KOPT-K1 (cell line): ENCODE measurements around the gene PKD1.

Experiments
- H3K27ac ChIP-seq: fragments of 200-600 bp; sonication (generic); 2 replicates; pipeline ENCODE4 v1.5.1; 2016; ENCODE audit warnings: antibody characterized with exemption, mild to moderate bottlenecking, low read depth, low read length; ENCODE audit not compliant: poor library complexity, severe bottlenecking
- H3K36me3 ChIP-seq: fragments of 200-600 bp; sonication (generic); 2 replicates; pipeline ENCODE4 v1.5.1; 2017; ENCODE audit warnings: antibody characterized with exemption, mild to moderate bottlenecking, low read length, moderate library complexity; ENCODE audit not compliant: insufficient read depth
- H3K9me3 ChIP-seq: fragments of 200-600 bp; sonication (generic); 2 replicates; pipeline ENCODE4 v1.5.1; 2017; ENCODE audit warnings: antibody characterized with exemption, low read length, mild to moderate bottlenecking; ENCODE audit not compliant: insufficient read depth, poor library complexity, severe bottlenecking

Gene PKD1

DNA sequence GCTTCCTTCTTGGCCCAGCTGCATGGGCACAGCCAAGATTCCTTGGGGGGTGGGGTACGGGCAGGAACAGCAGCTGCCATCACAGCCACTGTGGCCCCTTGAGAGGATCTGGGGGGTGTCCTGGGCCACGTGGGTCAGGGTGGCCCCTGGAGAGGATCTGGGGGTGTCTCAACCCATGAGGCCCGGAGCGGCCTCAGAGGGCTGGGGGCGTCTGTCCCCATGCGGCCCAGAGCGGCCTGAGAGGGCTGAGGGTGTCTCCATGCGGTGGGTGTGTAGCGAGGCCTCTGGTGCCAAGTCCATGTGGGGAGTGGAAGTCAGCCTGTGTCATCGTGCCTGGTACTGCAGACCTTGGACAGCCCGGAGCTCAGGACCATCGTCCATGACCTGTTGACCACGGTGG is 74.2 kb downstream of the PKD1 start:
- Histone ChIP-seq H3K27ac (no peak overlapping the region), H3K9me3 (no peaks in the 10 kb centered on the region), H3K36me3 (peaks cover 65% of the 10 kb centered on the region; the same call in 1 of the 2 replicates)

DNA sequence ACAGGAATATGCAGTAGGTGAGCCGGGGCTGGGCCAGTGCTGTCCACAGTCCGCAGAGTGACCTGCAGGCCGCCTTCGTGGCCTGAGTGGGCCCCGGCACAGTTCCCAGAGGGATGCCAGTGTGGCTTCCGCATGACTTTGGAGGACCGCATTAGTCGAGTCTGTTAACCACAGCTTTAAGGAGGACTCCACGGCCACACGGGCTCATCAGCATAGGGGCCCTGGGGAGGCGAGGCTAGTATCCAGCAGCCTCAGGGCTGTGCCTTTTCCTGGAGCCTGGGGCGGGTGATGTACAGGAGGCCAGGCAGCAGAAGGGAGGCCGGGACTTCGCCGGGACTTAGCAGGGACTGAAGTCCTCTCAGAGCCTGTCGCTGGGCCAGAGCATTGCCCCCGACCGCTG is 74.7 kb downstream of the PKD1 start:
- peaks cover 67% of the 10 kb centered on the region; the same call in 1 of the 2 replicates for H3K36me3 ChIP-seq
- H3K27ac ChIP-seq, result no peak overlapping the region
- H3K9me3 ChIP-seq, result no peaks in the 10 kb centered on the region

DNA sequence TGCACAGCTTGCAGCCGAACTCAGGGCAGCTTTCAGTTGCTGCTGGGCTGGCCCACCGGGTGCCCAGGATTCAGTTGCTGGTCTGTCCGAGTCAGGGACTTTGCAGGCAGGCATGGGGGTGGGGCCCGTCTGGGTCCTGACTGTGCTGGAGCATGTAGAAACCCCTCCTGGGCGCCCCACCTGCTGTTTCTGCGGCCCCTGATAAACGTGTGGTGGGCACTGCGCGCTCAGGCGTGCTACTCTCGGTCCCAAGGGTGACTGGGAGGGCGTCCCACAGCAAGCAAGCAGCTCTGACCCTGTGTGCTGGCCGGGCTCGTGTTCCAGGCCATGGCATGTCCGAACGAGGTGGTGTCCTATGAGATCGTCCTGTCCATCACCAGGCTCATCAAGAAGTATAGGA is 75.4 kb downstream of the PKD1 start:
- Histone ChIP-seq H3K9me3 (no peaks in the 10 kb centered on the region), H3K36me3 (peaks cover 62% of the 10 kb centered on the region; the same call in 1 of the 2 replicates), H3K27ac (no peak overlapping the region)

DNA sequence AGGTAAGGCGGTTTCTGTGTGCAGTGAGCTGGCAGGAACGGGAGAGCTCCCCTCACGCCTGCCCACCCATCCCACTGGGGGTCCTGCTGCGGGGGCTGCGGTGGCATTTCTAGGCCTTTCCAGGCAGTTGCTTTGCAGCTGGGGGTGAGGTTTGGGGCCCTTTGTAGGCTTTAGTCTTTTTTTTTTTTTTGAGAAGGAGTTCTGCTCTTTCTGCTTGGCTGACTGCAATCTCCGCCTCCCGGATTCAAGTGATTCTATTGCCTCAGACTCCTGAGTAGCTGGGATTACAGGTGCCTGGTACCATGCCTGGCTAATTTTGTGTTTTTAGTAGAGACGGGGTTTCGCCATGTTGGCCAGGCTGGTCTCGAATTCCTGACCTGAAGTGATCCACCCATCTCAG is 76.8 kb downstream of the PKD1 start:
- Histone ChIP-seq H3K27ac (no peak overlapping the region), H3K9me3 (no peaks in the 10 kb centered on the region), H3K36me3 (peaks cover 60% of the 10 kb centered on the region; the same call in 1 of the 2 replicates)

DNA sequence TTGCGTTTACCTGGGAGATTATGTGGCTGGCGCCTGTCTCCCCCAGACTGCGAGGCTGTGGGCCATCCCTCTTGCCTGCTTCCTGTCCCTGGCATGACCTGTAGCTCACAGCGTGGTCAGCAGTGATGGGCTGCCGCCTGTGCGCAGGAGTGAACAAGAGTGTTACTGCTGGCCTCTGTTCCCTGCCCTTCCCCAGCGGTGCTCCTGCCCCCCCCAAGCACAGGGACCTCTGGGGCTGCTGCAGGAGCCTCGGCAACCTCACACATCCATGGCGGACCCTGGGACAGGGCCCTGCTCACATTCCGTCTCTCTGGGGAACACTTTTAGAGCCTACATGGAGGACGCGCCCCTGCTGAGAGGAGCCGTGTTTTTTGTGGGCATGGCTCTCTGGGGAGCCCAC is 77.3 kb downstream of the PKD1 start:
- H3K9me3 ChIP-seq, result no peaks in the 10 kb centered on the region
- H3K27ac ChIP-seq, result no peak overlapping the region
- H3K36me3 ChIP-seq, result peaks cover 60% of the 10 kb centered on the region; the same call in 1 of the 2 replicates

DNA sequence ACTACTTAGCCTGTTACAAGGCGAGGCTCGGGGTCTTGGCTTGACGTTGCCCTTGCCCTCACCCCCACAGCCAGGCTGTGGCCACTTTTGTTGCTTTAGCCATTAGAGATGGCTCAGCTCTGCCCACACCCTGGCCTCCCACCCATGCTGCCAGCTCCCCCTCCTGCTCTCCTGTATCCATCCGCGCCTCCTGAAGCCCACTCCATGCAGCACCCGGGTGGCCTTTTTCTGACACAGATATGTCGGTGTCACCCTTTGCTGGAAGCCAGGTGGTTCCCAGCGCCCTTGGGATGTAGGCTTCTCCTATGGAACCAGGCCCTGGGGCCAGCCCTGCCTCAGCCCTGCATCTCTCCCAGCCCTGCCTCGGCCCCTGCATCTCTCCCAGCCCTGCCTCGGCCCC is 78.3 kb downstream of the PKD1 start:
- no peaks in the 10 kb centered on the region for H3K9me3 ChIP-seq
- H3K27ac ChIP-seq, result no peak overlapping the region
- peaks cover 61% of the 10 kb centered on the region for H3K36me3 ChIP-seq

DNA sequence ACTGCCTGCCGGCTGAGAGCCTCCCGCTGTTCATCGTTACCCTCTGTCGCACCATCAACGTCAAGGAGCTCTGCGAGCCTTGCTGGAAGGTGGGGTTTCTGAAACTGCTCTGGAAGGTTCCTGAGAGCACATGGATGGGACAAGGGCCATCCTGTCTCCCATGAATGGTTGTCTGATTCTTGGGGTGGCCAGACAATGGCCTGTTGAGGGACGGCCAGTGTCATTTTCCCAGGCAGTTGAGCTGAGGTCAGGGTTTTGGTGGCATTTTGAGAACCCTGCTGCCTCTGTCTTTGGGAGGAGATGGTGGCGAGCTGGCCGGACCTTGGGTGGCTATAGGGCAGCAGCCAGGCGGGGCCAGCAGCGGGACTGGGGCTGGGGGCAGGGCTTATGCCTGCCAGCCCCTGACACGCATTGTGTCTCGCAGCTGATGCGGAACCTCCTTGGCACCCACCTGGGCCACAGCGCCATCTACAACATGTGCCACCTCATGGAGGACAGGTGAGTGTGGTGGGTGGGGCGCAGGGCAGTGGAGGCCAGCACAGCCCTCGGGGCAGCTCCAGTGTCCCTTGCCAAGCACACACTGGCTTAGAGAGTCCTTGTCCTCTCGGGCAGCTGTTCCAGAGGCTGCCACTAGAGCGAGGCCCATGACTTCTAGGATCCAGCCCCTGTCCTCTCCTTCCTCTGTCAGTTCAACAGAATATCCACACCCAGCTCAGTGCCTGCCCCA is 78.9 kb downstream of the PKD1 start:
- no peak overlapping the region for H3K27ac ChIP-seq
- H3K9me3 ChIP-seq, result no peaks in the 10 kb centered on the region
- H3K36me3 ChIP-seq, result peaks cover 67% of the 10 kb centered on the region

DNA sequence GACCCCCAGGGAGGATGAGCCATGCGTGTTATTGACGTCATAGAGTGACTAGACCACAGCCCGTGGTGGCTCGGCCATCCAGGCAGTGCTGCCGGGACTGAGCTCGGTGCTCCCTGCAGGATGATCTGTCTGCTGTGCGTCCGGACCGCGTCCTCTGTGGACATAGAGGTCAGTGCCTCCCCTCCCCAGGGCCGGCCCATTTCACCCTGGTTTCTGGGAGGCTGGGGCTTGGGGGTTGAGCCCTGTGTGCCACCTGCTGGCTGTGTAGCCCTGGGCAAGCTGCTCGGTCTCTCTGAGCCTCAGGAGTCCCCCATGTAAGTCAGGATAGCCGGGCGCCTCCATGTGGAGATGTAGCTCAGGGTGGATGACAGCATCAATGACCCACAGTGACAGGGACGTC is 79.6 kb downstream of the PKD1 start:
- peaks cover 70% of the 10 kb centered on the region for H3K36me3 ChIP-seq
- no peaks in the 10 kb centered on the region for H3K9me3 ChIP-seq
- no peak overlapping the region for H3K27ac ChIP-seq

DNA sequence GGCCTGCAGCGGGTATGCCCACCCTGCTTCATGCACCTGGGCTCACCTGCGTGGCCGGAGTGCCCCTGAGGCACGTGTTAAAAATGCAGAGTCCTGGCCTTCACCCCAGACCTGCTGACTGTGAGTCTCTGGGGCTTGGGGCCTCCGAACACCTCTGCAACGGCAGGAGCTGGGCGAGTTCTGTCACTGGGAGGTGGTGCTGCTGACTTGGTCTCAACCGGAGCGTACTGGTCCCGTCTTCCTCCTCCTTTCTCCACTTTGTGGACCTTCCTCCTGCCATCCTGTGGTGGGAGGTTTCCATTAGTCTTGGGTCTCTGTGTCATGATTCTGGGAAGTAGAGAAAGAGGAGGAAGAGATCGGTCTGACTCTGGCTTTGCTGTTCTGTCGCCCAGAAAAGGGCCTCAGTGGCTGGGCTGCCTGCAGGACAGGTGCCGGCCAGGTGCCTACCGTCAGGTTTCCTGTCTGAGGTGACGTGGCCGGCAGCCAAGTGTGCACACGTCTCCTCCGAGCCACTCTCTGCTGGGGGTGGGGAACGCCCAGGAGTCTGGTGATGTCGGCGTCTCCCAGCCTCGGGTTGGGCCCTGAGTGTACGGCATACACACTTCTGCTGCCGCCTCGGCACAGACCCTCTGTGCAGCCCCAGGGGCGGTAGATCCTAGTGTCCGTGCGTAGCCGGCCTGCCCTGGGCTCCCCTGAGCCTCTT is 81.0 kb downstream of the PKD1 start:
- Histone ChIP-seq H3K27ac (no peak overlapping the region), H3K9me3 (no peaks in the 10 kb centered on the region), H3K36me3 (peaks cover 65% of the 10 kb centered on the region)

DNA sequence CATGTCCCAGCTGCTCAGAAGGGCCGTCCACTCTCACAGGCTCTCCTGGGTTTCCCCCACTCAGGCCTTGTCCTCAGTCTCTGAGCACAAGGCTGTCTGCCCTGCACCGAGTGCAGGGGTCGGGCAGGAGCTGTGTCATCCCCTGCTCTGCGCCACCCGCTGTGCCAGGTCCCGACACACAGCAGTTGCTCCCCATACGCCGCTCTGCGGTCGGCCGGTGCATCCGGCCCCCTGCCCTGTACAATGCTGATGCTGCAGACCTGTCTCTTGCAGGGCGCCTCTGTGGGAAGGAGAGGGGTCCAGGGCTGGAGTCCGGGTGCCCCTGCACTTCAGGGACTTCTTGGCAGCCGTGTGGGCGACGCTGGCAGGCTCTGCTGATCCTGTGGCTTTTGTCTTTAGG is 81.8 kb downstream of the PKD1 start:
- Histone ChIP-seq H3K27ac (no peak overlapping the region), H3K36me3 (peaks cover 65% of the 10 kb centered on the region), H3K9me3 (no peaks in the 10 kb centered on the region)

DNA sequence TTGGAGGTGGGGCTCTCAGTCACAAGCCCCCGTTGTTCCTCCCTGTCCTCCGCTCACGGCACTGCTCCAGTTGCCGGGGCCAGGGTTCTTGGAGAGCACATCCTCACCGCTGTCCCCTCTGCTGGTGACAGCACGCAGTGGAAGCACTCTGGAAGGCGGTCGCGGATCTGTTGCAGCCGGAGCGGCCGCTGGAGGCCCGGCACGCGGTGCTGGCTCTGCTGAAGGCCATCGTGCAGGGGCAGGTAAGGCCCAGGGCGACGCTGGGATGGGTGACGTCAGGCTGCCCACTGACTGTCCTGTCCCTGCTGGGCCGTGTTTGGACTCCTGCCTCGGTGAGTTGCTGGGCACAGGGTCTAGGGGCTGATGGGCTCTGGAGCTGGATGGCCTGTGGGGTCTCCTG is 82.5 kb downstream of the PKD1 start:
- peaks cover 61% of the 10 kb centered on the region for H3K36me3 ChIP-seq
- H3K9me3 ChIP-seq, result no peaks in the 10 kb centered on the region
- no peak overlapping the region for H3K27ac ChIP-seq

DNA sequence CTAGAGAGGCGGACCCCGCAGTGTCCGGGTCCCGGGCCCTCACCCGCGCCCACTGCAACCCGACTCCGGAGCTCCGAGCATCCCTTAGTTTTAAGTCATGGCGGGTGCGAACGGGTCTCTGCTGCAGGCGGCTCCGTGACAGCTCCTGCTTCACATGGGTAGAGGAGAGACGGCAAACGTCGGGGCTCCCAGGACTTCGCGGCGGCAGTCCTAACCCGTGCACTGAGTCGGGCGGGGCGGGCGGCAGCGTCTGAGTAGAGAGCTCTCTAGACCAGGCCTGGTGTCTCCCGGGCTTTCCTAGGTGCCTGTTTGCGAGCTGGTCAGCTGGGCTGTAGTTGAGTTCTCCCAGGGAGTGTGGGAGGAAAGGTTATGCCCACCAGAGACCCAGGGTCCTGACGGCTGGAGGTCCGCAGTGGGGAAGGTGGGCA is 87.6 kb downstream of the PKD1 start:
- Histone ChIP-seq H3K36me3 (peaks cover 33% of the 10 kb centered on the region), H3K27ac (peak overlapping the region; percentile 50), H3K9me3 (no peaks in the 10 kb centered on the region)

DNA sequence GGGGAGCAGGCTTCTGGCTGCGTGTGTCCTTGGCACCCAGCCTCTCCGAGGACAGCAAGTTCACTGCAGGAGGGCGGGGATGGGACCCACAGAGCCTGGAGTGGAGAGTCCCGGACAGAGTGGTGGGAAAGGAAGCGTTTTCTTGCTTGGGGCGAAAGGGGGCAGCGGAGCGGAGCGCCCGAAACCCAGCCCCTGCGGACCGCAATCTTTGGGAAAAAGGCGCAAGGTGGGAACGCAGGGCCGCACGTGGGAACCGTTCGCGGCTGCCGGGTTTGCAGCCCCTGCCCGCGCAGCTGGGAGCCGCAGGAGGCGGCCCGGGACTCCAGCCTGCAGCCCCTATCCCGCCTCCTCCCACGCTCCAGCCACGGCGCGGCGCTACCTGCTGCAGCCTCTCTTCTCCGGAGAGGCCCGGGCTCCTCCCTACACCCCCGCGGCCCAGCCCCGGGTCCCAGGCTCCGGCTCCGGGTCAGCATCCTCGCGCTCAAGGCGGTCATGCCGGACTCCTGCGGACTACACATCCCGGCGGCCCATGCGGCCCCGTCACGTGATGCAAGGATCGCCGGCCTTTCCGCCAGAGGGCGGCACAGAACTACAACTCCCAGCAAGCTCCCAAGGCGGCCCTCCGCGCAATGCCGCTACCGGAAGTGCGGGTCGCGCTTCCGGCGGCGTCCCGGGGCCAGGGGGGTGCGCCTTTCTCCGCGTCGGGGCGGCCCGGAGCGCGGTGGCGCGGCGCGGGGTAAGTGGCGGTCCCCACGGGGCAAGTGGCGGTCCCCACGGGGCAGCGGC is 88.2 kb downstream of the PKD1 start, which contains the start of the genes NTHL1 and TSC2:
NTHL1 (minus strand) TSS at position 505 of the 786 bp plus-strand sequence; CDS start at position 494, 11 bp downstream.
TSC2 (plus strand) TSS at position 656 of the 786 bp plus-strand sequence. CDS start 631 bp downstream, outside the sequence.
- H3K9me3 ChIP-seq, result no peaks in the 10 kb centered on the region
- peak within 1 kb of the TSS; percentile 50 for H3K27ac ChIP-seq
- peaks cover 29% of the 10 kb centered on the region for H3K36me3 ChIP-seq

DNA sequence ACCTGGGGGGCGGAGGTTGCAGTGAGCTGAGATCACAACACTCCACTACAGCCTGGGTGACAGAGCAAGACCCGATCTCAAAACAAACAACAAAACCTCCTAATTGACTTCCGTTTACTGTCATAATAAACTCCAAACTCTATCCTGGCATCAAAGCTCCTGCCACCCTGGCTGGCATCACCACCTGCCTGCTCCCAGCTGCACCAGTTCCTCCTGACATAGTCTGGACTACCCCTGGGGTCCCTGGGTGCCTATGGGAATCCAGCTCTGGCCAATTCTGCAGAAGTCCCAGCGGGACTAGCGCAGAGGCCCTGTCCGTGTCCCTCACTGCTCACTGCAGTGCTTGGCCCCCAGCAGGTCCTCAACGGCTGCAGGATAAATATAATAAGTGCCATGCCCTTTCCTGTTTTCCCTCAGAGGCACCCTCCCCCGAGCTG is 88.8 kb downstream of the PKD1 start:
- Histone ChIP-seq H3K9me3 (no peaks in the 10 kb centered on the region), H3K27ac (peak overlapping the region; percentile 50), H3K36me3 (peaks cover 23% of the 10 kb centered on the region; the same call in 1 of the 2 replicates)
